Right lobe of liver (tissue), 4 donors: ENCODE data around the gene RNU1-3.

Experiments used
- CTCF ChIP-seq, 4 donors: fragments of 200-600 bp in 3 of 4; fragments of 450-650 bp in 1 of 4; IDR thresholded peaks; one replicate each; pipeline versions ENCODE4 v1.5.1 to v1.8.0; 2016 to 2022; ENCODE audit warnings: antibody characterized with exemption in 4 of 4, mild to moderate bottlenecking in 2 of 4
- POLR2A ChIP-seq: fragments of 450-650 bp; IDR thresholded peaks from one replicate; pipeline ENCODE4 v1.6.1; 2017; ENCODE audit warnings: antibody characterized with exemption, mild to moderate bottlenecking
- donor health status: DM: no; HTN: no; CAD: no.
- donor health status: DM: no; HTN: no; CAD: no.
- donor health status: DM: no; HTN: yes; CAD: no.

DNA sequence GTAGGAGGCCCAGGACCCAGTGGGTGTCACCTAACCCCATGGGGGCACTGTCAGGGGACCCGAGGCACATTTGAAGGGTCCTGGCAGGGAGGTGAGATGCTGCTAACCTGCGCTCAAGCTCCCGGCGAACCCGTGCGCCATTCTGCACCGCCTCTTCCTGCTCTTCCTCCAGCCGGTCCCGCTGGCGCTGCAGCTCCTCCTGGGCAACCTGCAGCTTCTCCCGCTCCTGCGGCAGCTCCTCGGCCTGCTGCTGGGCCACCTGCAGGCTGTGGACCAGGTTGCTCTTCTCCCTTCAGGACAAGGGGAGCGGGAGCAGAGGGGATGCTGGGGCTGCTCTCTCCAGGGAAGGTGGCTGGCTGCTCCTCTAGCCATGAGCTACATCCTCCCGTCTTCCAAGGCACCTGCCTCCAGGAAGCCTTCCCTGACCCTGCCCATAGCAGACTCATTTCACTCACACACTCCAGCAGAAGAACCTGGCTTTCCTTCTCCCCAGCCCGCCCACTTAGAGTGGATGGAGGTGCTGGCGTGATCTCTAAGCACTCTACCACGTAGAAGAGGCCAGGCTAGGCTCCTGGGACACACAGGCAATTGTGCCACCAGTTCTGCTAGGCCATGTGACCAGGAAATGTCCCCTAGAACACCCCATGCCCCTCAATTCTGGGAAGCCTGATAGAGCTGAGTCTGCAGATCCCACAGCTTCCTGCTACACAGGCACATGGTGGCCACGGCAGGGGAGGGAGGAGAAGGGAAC is 38.2 kb downstream of the RNU1-3 start:
- TF ChIP-seq POLR2A (no peak), CTCF (IDR thresholded peaks at IDR 0.05) (no peak)
